ENCODE data around the gene PLA2R1. TPM values are rescaled to one million over a fixed set of nuclear protein-coding genes. Genes with fewer than 3 reads are reported as not detected.

The PLA2R1 gene
- polyA plus RNA-seq, 1 donor from 2014 or later, result 0.69 TPM

- Histone ChIP-seq H3F3A (ENCODE audit: insufficient read depth, low read length, poor library complexity, severe bottlenecking) (no peaks in the 10 kb centered on the region), H3K36me3 (ENCODE audit: insufficient read depth, low read length) (no peaks in the 10 kb centered on the region), H3K9me3 (ENCODE audit: low read length) (no peaks in the 10 kb centered on the region), H3K9me2 (ENCODE audit: insufficient read depth, low read length) (no peaks in the 10 kb centered on the region), H4K20me1 (ENCODE audit: insufficient read depth) (no peaks in the 10 kb centered on the region), H3K27me3 (ENCODE audit: insufficient read depth, low read depth, low read length) (no peaks in the 10 kb centered on the region), H3K27ac (ENCODE audit: low read length) (no peak overlapping the region), H3K4me3 (ENCODE audit: low read length) (no peak overlapping the region), H2AFZ (ENCODE audit: low read depth, low read length) (no peak overlapping the region), H3K79me2 (replicated peaks; ENCODE audit: insufficient read depth, low read length) (no peaks in the 10 kb centered on the region), H3K9ac (ENCODE audit: low read length) (no peak overlapping the region), H3K4me2 (ENCODE audit: low read length) (no peak overlapping the region)
- TF ChIP-seq EP300 (conservative IDR thresholded peaks at IDR 0.05; ENCODE audit: poor library complexity, severe bottlenecking), result no peak
- TF ChIP-seq EZH2 (IDR thresholded peaks at IDR 0.05; ENCODE audit: borderline replicate concordance, insufficient read depth, low read length, poor library complexity, severe bottlenecking), result no peak
- TF ChIP-seq RAD21 (conservative IDR thresholded peaks at IDR 0.05), result no peak
- TF ChIP-seq POLR2AphosphoS5 (IDR thresholded peaks at IDR 0.05), result no peak
Measured at GRCh38 chr2:160005908-160006307, 56.5 kb downstream of the PLA2R1 start.

- Histone ChIP-seq H3K9me3 (ENCODE audit: low read length) (no peaks in the 10 kb centered on the region), H3K36me3 (ENCODE audit: insufficient read depth, low read length) (no peaks in the 10 kb centered on the region), H3K4me3 (ENCODE audit: low read length) (no peak overlapping the region), H3K79me2 (replicated peaks; ENCODE audit: insufficient read depth, low read length) (no peaks in the 10 kb centered on the region), H3K27ac (ENCODE audit: low read length) (no peak overlapping the region), H3K27me3 (ENCODE audit: insufficient read depth, low read depth, low read length) (no peaks in the 10 kb centered on the region), H3K9ac (ENCODE audit: low read length) (no peak overlapping the region), H3K9me2 (ENCODE audit: insufficient read depth, low read length) (no peaks in the 10 kb centered on the region), H2AFZ (ENCODE audit: low read depth, low read length) (no peak overlapping the region), H3K4me2 (ENCODE audit: low read length) (no peak overlapping the region), H3F3A (ENCODE audit: insufficient read depth, low read length, poor library complexity, severe bottlenecking) (no peaks in the 10 kb centered on the region), H4K20me1 (ENCODE audit: insufficient read depth) (no peaks in the 10 kb centered on the region)
- TF ChIP-seq MXI1 (conservative IDR thresholded peaks at IDR 0.05; ENCODE audit: poor library complexity, severe bottlenecking), result no peak
- no peak for TF ChIP-seq RAD21 (conservative IDR thresholded peaks at IDR 0.05)
- TF ChIP-seq REST (IDR thresholded peaks at IDR 0.05; ENCODE audit: borderline replicate concordance), result no peak
- no peak for TF ChIP-seq TAF1 (IDR thresholded peaks at IDR 0.05; ENCODE audit: low read depth)
- TF ChIP-seq EZH2 (IDR thresholded peaks at IDR 0.05; ENCODE audit: borderline replicate concordance, insufficient read depth, low read length, poor library complexity, severe bottlenecking), result no peak
Measured at GRCh38 chr2:160005476-160005875, 56.9 kb downstream of the PLA2R1 start.

GRCh38 chr2:159998961-159999360, 63.5 kb downstream of the PLA2R1 start:
- no peak for TF ChIP-seq POLR2AphosphoS5 (IDR thresholded peaks at IDR 0.05)
- no peaks in the 10 kb centered on the region for H3K9me2 ChIP-seq (ENCODE audit: insufficient read depth, low read length)

More at GRCh38 chr2:159998961-159999360, 63.5 kb downstream of the PLA2R1 start:
- no peaks in the 10 kb centered on the region for H3K79me2 ChIP-seq (replicated peaks; ENCODE audit: insufficient read depth, low read length)
- no peaks in the 10 kb centered on the region for H3F3A ChIP-seq (ENCODE audit: insufficient read depth, low read length, poor library complexity, severe bottlenecking)
- H3K9ac ChIP-seq (ENCODE audit: low read length), result no peak overlapping the region
- no peaks in the 10 kb centered on the region for H3K9me3 ChIP-seq (ENCODE audit: low read length)
- no peaks in the 10 kb centered on the region for H3K27me3 ChIP-seq (ENCODE audit: insufficient read depth, low read depth, low read length)
- H3K27ac ChIP-seq (ENCODE audit: low read length), result no peak overlapping the region
- no peak overlapping the region for H3K4me3 ChIP-seq (ENCODE audit: low read length)
- H3K4me2 ChIP-seq (ENCODE audit: low read length), result no peak overlapping the region
- H3K36me3 ChIP-seq (ENCODE audit: insufficient read depth, low read length), result no peaks in the 10 kb centered on the region
- H2AFZ ChIP-seq (ENCODE audit: low read depth, low read length), result no peak overlapping the region
- no peaks in the 10 kb centered on the region for H4K20me1 ChIP-seq (ENCODE audit: insufficient read depth)

All from neural cell (in vitro differentiated cells).